MM.1S (cell line): ENCODE results near the gene TENM4.

Experiments
- CTCF ChIP-seq: fragments of 300-600 bp; sonication (generic); IDR thresholded peaks from 2 replicates; pipeline ENCODE4 v1.5.1; 2016; ENCODE audit warnings: antibody characterized with exemption, low read length, mixed read lengths
- EZH2 ChIP-seq: fragments of 300-600 bp; sonication (generic); optimal IDR thresholded peaks from 2 replicates; pipeline ENCODE3; 2017; ENCODE audit warnings: low read depth, mild to moderate bottlenecking, antibody characterized with exemption, low read length, mixed read lengths
- EZH2phosphoT487 ChIP-seq: fragments of 300-600 bp; sonication (generic); IDR thresholded peaks from 2 replicates; pipeline ENCODE4 v1.6.1; 2018; ENCODE audit warnings: antibody characterized with exemption, low read length

GRCh38 chr11:79421820-79422219 is 19.0 kb downstream of the TENM4 start:
- TF ChIP-seq EZH2phosphoT487 (no peak), CTCF (no peak), EZH2 (no peak)
